IPS-15b (cell line): ENCODE measurements around the gene MTF1.

Experiments
- H3K27me3 ChIP-seq: one replicate; pipeline ENCODE4 v1.6.1; 2013; ENCODE audit warnings: low read length; ENCODE audit not compliant: control insufficient read depth, insufficient read depth
- H3K36me3 ChIP-seq: one replicate; pipeline ENCODE4 v1.6.1; 2013; ENCODE audit warnings: low read length; ENCODE audit not compliant: control insufficient read depth, insufficient read depth
- H3K4me1 ChIP-seq: one replicate; pipeline ENCODE4 v1.6.1; 2013; ENCODE audit warnings: mild to moderate bottlenecking, low read length; ENCODE audit not compliant: control insufficient read depth, insufficient read depth
- H3K4me3 ChIP-seq: one replicate; pipeline ENCODE4 v1.5.1; 2013; ENCODE audit warnings: low read depth, low read length
- H3K9ac ChIP-seq: one replicate; pipeline ENCODE4 v1.6.1; 2013; ENCODE audit warnings: low read depth, mild to moderate bottlenecking, low read length
- H3K9me3 ChIP-seq: one replicate; pipeline ENCODE4 v1.6.1; 2013; ENCODE audit warnings: mild to moderate bottlenecking, low read length; ENCODE audit not compliant: control insufficient read depth, insufficient read depth

Gene MTF1

DNA sequence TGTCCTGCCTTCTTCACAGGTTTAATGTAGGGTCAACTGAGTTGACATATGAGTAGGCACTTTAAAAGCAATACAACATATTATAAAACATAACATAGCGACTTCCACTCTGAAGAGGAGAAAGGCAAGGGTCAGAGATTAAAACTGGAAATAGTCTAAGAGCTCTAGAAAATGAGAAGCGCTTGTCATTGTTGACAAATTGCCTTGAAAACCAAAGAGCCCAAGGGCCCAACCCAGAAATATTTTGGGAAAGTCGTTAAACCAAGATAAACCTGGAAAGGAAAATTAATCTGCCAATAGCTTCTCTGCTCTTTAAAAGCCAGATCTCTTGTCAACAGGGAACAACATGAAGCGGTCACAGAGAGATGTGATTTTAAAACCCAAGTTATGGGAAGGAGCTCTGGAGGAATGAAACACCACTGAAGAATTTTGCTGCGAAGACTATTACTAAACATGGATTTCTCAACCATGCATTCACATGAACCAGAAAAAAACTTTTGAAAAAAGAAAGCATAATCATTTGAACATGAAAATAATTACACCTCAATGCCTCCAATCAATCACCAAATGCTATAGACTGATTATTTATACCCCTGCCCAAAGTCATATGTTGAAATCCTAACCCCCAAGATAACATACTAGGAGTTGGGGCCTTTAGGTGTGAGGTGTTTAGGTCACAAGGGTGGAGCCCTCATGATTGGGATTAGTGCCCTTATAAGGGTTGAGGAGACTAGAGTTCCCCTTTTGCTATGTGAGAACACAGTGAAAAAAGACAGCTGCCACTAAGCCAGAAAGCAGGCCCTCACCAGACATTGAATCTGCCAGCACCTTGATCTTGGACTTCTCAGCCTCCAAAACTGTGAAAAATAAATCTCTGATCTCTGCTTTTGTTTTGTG lies 33.0 kb upstream of the MTF1 start:
- H3K4me1 ChIP-seq = no peaks in the 10 kb centered on the region
- H3K27me3 ChIP-seq = no peaks in the 10 kb centered on the region

DNA sequence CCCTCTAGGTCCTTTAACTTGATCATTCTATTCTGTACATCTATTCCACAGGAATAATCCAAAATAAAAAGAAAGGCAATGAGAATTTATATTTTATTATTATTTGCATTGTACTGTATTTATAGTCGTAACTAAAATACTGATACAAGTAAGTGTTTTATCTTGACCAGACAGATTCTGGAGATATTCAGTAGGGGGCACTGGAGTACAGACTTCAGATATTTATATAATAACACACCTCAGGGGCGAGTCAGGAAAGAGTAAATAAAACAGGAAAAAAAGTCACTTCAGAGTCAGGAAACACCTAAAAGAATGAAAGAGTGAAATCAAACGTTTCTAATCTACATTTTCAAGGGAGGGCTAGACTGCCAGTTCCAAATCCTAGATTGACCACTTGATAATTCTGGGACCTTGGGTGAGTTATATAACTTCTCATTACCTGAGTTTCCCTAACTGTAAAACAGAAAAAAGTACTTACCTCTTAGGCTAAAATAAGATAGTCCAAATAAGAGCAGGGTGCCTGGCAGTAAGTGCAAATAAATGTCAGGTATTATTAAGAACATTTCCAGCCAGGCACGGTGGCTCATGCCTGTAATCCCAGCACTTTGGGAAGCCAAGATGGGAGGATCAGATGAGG lies 31.1 kb upstream of the MTF1 start:
- no peaks in the 10 kb centered on the region for H3K9me3 ChIP-seq
- no peaks in the 10 kb centered on the region for H3K27me3 ChIP-seq
- H3K9ac ChIP-seq = no peak overlapping the region
- no peak overlapping the region for H3K4me3 ChIP-seq
- peaks cover 10% of the 10 kb centered on the region for H3K36me3 ChIP-seq
- no peaks in the 10 kb centered on the region for H3K4me1 ChIP-seq

More for the DNA sequence above, 33.0 kb upstream of the MTF1 start:
- no peak overlapping the region for H3K9ac ChIP-seq
- no peaks in the 10 kb centered on the region for H3K9me3 ChIP-seq
- no peak overlapping the region for H3K4me3 ChIP-seq
- H3K36me3 ChIP-seq = no peaks in the 10 kb centered on the region

DNA sequence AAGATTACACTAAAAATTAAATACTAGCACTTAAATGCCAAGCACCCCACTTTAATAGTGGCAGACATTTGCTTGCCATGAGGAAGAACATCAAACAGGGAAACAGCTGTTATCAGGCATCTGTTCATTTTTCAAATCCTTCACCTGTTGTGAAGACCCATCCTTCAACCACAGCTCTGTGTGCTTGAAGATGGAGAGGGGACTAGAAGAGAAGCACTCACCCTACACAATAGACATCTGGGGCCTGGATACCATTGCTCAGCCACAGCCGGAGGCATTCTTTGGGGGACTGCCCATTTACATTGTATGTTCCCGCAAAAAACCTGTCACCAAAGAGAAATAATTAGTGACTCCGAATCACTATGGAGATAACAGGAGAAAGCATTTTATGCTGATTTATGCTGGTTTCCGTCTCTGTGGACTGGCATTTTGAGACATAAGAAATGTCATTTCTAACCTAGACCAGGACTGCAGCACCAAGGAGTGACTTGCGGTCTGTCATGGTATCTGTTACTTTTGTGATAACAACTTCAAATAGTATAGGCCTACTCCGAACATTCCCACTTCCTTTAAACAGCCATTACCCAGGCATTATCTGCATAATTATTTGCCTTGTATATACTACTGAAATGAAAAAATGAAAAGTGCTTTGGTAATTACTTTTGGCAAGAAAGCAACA lies 28.8 kb upstream of the MTF1 start:
- peaks cover 14% of the 10 kb centered on the region for H3K36me3 ChIP-seq

DNA sequence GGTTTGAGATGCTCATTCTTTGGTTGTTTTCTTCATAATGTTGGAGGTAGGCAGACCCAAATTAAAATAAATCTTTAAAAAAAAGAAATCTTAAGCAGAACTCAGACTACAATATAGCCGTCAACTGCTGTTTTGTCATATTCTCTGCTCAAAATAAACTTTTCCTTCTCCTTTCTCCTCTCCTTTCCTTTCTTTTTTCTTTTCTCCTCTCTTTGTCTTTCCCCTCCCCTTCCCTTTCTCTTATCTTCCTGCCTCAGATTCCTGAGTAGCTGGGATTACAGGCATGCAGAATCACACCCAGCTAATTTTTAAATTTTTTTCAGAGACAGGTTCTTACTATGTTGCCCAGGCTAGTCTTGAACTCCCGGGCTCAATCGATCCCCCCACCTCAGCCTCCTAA lies 24.8 kb upstream of the MTF1 start:
- Histone ChIP-seq H3K27me3 (no peaks in the 10 kb centered on the region), H3K9me3 (no peaks in the 10 kb centered on the region), H3K9ac (no peak overlapping the region), H3K4me3 (no peak overlapping the region), H3K36me3 (peaks cover 16% of the 10 kb centered on the region), H3K4me1 (no peaks in the 10 kb centered on the region)

More for the DNA sequence above, 28.8 kb upstream of the MTF1 start:
- no peak overlapping the region for H3K9ac ChIP-seq
- H3K4me3 ChIP-seq = no peak overlapping the region
- H3K9me3 ChIP-seq = no peaks in the 10 kb centered on the region
- H3K4me1 ChIP-seq = no peaks in the 10 kb centered on the region
- no peaks in the 10 kb centered on the region for H3K27me3 ChIP-seq

DNA sequence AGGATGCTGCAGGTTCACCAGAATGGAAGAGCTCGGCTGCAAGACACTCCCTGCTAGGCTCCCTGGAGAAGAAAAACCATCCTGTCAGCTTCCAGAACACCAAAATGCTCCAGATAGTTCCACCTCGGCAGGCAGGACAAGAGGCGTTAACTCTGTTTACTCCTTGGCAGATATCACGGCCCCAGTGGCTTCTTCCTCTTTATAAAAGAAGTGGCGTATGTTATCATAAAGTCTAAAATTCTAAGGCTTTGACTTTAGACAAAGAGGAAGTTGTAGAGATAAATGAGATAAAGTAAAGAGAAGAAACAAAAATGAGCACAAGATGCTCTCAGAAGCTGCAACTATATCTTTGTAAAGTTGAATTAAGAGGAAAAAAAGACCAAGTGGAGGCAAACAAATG lies 24.3 kb upstream of the MTF1 start:
- Histone ChIP-seq H3K36me3 (peaks cover 16% of the 10 kb centered on the region), H3K4me3 (no peak overlapping the region), H3K9me3 (no peaks in the 10 kb centered on the region), H3K9ac (no peak overlapping the region), H3K27me3 (no peaks in the 10 kb centered on the region), H3K4me1 (no peaks in the 10 kb centered on the region)

DNA sequence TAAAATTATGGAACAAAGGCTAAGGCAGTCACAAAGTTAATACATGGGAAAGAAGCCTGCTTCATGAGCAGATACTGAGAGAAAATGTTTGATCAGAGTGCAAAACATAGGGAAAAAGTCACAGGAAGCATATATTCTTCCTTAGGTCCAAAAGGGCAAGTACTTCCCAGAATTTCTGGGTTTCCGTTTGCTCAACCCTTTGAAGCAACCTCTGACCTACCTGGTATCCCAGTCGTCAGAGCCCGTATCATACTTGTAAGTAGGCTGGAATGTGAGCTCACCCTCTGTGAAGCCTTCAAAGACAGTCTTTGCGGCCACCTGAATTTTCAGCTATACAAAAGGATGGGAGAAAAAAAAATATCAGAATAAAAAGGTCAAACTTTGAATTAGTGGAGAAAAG lies 20.5 kb upstream of the MTF1 start:
- H3K9me3 ChIP-seq = no peaks in the 10 kb centered on the region
- H3K36me3 ChIP-seq = peaks cover 14% of the 10 kb centered on the region
- H3K4me3 ChIP-seq = no peak overlapping the region
- H3K4me1 ChIP-seq = no peaks in the 10 kb centered on the region
- H3K9ac ChIP-seq = no peak overlapping the region
- H3K27me3 ChIP-seq = no peaks in the 10 kb centered on the region

DNA sequence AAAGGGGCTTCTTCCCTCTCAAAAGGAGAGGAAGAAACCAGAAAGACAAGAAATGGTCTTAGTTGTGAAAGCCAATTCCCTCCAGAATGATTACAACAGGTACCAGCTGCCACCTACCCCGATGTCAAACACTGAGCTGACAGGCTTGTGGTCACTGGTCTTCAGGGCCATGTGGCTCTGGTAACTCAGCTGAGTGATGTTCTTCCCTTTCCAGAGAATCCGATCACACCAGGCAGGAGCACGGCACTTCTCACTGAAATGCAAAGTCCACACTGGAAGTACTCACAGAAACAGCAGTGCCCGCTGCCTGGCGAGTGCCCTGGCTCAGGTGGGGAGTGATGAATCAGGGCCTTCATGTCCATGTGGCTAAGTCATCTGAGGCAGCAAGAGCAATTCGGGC lies 18.7 kb upstream of the MTF1 start:
- Histone ChIP-seq H3K9me3 (no peaks in the 10 kb centered on the region), H3K27me3 (no peaks in the 10 kb centered on the region), H3K4me1 (no peaks in the 10 kb centered on the region), H3K4me3 (no peak overlapping the region), H3K36me3 (peaks cover 12% of the 10 kb centered on the region), H3K9ac (no peak overlapping the region)

DNA sequence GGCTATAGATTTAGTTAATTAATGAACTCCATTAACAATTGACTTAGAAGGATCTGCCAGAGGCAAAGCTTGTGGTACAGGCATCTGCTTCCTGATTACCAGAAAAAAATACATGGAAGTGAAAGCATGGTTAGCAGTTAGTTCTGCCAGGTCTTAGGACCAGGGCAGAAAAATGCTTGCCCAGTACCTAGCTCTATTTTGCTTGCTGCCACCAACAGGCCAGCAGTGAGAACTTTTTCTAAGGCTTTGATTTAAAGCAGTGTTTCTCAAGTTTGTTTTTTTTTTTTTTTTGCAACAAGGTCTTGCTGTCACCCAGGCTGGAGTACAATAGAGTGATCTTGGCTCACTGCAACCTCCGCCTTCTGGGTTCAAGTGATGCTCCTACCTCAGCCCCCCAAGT lies 16.4 kb upstream of the MTF1 start:
- Histone ChIP-seq H3K27me3 (no peaks in the 10 kb centered on the region), H3K9ac (no peak overlapping the region), H3K9me3 (no peaks in the 10 kb centered on the region), H3K36me3 (peaks cover 16% of the 10 kb centered on the region), H3K4me3 (no peak overlapping the region), H3K4me1 (no peaks in the 10 kb centered on the region)

DNA sequence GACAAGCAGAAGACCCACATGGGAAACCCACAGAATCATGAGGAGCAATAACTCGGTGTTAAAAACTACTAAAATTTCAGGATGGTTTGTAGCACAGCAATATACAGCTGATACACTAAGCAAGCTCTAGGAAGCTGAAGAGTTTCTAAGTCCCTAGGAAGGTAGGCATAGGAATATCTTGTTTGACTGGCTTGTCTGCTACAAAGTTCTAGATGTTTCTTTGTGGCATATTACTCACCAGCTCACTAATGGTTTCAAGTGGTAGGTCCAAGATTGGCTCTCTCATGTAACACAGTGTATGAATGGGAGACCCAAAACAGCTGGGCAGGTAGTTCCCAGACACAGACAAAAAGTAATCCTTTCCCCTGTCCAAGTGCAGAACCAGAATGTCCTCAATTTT lies 13.3 kb upstream of the MTF1 start:
- H3K36me3 ChIP-seq = peaks cover 9% of the 10 kb centered on the region
- no peaks in the 10 kb centered on the region for H3K27me3 ChIP-seq

DNA sequence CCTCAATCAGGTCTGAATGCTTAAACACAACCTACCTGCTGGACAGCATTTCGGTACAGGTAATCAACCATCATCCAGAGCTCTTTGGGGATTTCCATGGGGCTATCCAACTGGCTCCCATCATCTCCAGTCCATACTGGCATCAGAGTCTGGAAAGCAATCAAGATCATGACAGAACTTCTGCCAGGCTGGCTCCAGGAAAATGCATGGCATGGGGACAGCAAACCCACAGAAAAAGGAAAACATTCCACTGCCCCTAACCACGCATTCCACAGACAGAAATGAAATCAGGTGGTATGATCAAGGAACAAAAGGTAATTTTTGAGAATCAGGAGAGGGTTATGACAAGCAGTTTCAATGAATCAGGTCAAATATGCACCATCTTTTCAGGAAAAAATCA lies 9.1 kb upstream of the MTF1 start:
- Histone ChIP-seq H3K9me3 (no peaks in the 10 kb centered on the region), H3K27me3 (no peaks in the 10 kb centered on the region), H3K36me3 (peaks cover 10% of the 10 kb centered on the region), H3K4me3 (no peak overlapping the region), H3K4me1 (no peaks in the 10 kb centered on the region), H3K9ac (no peak overlapping the region)

More for the DNA sequence above, 13.3 kb upstream of the MTF1 start:
- Histone ChIP-seq H3K9me3 (no peaks in the 10 kb centered on the region), H3K9ac (no peak overlapping the region), H3K4me3 (no peak overlapping the region), H3K4me1 (no peaks in the 10 kb centered on the region)

DNA sequence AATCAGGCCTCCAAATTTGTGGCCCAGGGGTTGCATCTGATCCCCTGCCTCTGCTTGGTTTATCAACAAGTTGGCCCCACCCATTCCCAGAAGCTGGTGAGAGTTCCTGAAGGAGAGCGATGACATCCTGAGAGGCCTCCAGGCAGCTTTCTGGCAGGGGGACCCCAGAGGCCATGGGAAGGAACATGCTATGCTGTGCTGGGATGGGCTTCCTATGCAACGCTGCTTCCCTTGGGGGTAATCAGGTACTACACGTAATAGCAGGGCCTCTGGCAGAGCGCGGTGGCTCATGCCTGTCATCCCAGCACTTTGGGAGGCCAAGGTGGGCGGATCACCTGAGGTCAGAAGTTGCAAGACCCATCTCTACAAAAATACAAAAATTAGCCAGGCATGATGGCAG lies 8.4 kb upstream of the MTF1 start:
- Histone ChIP-seq H3K36me3 (peaks cover 9% of the 10 kb centered on the region), H3K4me3 (no peak overlapping the region), H3K27me3 (no peaks in the 10 kb centered on the region), H3K9me3 (no peaks in the 10 kb centered on the region), H3K4me1 (no peaks in the 10 kb centered on the region), H3K9ac (no peak overlapping the region)
